MM.1S (cell line): Measurements from ENCODE around the gene NIM1K.

Experiments
- EZH2 ChIP-seq: fragments of 300-600 bp; sonication (generic); optimal IDR thresholded peaks from 2 replicates; pipeline ENCODE3; 2017; ENCODE audit warnings: low read depth, mild to moderate bottlenecking, antibody characterized with exemption, low read length, mixed read lengths
- TF ChIP-seq, protein P1 (sequence below): fragments of 300-600 bp; sonication (generic); IDR thresholded peaks from 2 replicates; pipeline ENCODE4 v1.5.1; 2016; ENCODE audit warnings: antibody characterized with exemption, low read length, mixed read lengths

DNA sequence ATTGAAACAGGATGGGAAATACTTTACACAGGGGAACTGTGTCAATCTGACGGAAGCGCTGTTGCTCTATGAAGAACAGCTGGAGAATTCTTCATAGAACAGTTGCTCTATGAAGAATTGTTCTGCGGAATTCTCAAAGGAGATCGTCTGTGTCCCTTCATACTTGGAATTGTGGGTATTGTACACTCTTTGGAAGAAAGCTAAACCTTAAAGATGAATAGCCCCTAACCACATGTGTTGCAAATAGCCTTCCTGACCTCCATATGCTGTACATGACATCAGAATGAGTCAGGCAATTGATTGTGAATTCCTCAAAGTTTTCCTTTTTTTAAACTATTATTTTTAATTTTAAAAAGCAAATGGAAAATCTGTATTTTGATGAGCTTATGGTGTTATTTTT is 15.6 kb downstream of the NIM1K start:
- TF ChIP-seq, protein P1, sequence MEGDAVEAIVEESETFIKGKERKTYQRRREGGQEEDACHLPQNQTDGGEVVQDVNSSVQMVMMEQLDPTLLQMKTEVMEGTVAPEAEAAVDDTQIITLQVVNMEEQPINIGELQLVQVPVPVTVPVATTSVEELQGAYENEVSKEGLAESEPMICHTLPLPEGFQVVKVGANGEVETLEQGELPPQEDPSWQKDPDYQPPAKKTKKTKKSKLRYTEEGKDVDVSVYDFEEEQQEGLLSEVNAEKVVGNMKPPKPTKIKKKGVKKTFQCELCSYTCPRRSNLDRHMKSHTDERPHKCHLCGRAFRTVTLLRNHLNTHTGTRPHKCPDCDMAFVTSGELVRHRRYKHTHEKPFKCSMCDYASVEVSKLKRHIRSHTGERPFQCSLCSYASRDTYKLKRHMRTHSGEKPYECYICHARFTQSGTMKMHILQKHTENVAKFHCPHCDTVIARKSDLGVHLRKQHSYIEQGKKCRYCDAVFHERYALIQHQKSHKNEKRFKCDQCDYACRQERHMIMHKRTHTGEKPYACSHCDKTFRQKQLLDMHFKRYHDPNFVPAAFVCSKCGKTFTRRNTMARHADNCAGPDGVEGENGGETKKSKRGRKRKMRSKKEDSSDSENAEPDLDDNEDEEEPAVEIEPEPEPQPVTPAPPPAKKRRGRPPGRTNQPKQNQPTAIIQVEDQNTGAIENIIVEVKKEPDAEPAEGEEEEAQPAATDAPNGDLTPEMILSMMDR = no peak
- TF ChIP-seq EZH2 = no peak
